ENCODE data around the gene FGGY.

The FGGY gene

GRCh38 chr1:59804301-59804700 lies 507.4 kb downstream of the FGGY start:
- DNase-seq (ENCODE audit: low read depth in 2 of 2, low spot score in 1 of 2), result no peak

- no peak for DNase-seq (ENCODE audit: low read depth in 2 of 2, low spot score in 1 of 2)
These were observed 508.7 kb downstream of the FGGY start for GRCh38 chr1:59805554-59805953.

Data from stimulated activated CD8-positive, alpha-beta memory T cell treated with anti-CD3 and anti-CD28 coated beads, Interleukin-4, amount 100 ng/mL, for 4 hours (primary cell).